Stimulated activated CD8-positive, alpha-beta memory T cell treated with anti-CD3 and anti-CD28 coated beads, Interleukin-15, amount 100 ng/mL, for 24 hours (primary cell): ENCODE results near the gene FMNL3.
"Not testable (repeated sequence)": the region's sequence is repeated elsewhere in the genome, so short reads cannot be mapped to it uniquely, and the experiment has no call there.

Source experiments
- DNase-seq: peaks from one replicate; pipeline ENCODE4 v3.0.0-alpha.2; 2020; ENCODE audit warnings: low read depth

Gene FMNL3, protein sequence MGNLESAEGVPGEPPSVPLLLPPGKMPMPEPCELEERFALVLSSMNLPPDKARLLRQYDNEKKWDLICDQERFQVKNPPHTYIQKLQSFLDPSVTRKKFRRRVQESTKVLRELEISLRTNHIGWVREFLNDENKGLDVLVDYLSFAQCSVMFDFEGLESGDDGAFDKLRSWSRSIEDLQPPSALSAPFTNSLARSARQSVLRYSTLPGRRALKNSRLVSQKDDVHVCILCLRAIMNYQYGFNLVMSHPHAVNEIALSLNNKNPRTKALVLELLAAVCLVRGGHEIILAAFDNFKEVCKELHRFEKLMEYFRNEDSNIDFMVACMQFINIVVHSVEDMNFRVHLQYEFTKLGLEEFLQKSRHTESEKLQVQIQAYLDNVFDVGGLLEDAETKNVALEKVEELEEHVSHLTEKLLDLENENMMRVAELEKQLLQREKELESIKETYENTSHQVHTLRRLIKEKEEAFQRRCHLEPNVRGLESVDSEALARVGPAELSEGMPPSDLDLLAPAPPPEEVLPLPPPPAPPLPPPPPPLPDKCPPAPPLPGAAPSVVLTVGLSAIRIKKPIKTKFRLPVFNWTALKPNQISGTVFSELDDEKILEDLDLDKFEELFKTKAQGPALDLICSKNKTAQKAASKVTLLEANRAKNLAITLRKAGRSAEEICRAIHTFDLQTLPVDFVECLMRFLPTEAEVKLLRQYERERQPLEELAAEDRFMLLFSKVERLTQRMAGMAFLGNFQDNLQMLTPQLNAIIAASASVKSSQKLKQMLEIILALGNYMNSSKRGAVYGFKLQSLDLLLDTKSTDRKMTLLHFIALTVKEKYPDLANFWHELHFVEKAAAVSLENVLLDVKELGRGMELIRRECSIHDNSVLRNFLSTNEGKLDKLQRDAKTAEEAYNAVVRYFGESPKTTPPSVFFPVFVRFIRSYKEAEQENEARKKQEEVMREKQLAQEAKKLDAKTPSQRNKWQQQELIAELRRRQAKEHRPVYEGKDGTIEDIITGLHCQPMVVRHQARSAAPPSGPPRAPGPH

GRCh38 chr12:49707128-49707811, at the start of gene FMNL3:
TSS of gene FMNL3 (minus strand) at chr12:49707405. CDS start at chr12:49707180, 225 bp downstream.
- DNase-seq, result peak; percentile 98

GRCh38 chr12:49750996-49751393, 43.8 kb upstream of the FMNL3 start:
- no peak for DNase-seq

DNA sequence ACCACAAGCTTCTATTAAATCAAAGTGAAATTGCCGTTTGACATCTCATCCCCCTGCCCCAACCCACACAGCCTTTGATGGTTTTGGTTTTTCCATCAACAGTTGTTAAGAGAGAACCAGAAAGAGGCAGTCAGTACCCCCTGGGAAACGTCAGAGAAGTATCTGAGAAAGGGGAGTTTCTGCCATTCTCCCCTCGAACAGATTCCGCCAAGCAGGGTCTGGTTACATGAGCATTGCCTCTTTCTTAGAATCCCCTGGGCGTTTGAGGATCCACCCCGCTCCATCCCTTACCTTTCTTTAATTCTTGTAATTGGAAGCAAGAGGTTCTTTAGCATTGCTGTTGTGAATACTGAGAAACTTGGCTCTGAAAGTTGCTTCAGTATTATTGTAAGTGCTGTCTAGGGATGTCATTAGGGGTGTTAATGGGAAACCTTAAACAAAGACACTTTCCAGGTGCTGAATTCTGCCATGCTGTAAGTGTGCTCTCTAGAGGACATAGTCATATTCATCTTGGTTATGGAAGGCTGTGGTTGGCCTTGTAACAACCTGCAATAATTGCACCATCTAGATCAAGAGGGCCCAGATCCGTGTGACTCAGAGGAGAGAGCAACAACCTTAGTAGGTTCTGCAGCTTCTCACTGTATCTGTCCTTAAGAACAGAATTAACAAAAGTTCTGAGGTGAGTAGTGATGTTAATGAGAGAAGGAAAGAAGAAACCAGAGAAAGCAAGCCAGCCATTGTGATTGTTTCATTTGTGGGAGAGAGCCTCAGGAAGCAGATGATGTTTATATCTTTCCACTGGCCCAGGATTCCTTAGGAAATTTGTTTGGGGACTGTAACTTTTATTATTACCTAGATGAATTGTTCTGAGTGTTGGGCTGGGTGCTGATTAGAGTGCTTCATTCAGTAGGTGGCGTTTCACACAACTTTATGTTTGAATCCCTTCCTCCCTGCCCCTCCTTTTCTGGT, 43.1 kb upstream of the FMNL3 start:
- DNase-seq, result no peak

- no peak for DNase-seq
Observed at GRCh38 chr12:49748800-49749199, 41.6 kb upstream of the FMNL3 start.

DNA sequence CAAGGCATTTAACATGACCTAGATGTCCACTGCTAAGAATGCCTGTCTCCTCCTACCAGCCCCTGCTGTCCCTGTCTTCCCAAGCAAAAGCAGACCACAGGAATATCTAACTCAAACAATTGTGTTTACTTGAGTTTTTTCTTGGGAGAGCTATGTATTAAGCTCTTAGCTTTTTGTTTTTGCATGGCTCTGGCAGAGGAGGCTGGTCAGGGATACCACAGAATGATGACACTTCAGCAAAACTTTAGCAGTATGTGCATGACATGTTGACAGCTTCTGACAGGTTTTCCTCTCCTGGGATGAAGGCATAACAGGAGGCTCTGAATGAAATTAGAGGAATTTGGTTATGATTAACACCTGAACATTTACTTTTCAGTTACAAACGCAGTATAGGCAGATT, 41.1 kb upstream of the FMNL3 start:
- no peak for DNase-seq

DNA sequence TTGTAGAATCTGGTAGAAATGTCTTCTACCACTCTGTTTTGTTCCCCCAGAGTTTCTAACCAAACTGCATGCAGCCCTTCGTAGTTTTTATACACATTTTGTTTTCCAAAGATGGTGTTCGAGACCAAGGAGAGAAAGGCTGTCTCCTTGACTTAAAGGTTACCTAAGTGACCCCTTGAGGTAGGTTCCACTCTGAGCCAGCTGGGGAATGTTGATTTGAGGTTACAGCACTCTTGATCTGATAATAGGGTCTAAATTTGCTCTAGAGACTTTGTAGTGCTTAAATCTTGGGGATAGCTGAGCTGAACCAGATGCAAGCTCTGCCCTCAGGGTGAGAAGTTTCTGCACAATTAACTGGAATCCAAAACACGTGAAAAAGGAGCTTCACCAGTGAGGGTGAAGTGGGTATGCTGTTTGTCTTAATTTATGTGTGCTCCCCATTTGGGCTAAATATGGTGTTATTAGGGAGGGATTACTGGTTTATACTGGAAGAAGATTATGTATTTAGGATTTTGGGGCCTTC, 37.2 kb upstream of the FMNL3 start:
- DNase-seq, result no peak

DNA sequence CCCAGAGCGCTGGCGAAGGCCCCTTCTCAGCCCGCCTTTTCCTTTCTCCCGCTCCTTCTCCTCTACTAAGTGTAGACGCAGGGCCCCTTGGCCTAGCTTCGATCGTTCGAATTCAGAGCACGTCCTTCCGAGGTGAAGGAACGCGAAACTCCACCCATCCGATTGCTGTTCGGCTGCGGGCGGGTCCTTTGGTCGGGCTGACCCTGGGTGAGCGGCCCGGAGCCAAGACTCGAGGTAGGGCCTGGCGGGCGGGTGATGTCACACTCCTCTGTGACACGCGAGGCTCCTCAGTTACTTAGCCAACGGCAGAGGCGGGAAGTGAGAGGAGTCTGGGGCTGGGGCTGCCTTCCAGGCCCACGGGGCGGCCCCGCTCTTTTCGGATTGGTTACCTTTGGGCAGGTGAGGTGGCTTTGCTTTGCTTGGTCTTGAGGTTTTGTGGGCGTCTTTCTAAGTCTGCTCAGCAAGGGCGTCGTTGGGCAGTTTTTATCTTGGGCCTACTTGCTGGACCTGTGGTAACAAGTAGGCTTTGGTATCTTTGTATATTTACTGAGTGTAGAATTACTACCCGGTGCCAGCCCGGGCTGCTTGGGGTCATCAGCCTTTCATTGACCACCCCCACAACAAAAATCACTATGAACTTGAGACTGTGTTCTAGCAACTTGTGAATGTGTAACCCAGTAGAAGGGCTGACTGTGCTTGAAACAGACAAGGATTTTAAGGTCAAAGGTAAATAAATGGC, 34.8 kb upstream of the FMNL3 start:
- DNase-seq, result peak; percentile 56

- peak; percentile 90 for DNase-seq
Observed at GRCh38 chr12:49740930-49741881, 34.0 kb upstream of the FMNL3 start, which contains the start of gene TMBIM6. TSS of gene TMBIM6 (plus strand) at chr12:49741557. CDS start at chr12:49752494, 10,937 bp downstream.

GRCh38 chr12:49740277-49740676, 33.1 kb upstream of the FMNL3 start:
- not testable (repeated sequence) for DNase-seq

DNA sequence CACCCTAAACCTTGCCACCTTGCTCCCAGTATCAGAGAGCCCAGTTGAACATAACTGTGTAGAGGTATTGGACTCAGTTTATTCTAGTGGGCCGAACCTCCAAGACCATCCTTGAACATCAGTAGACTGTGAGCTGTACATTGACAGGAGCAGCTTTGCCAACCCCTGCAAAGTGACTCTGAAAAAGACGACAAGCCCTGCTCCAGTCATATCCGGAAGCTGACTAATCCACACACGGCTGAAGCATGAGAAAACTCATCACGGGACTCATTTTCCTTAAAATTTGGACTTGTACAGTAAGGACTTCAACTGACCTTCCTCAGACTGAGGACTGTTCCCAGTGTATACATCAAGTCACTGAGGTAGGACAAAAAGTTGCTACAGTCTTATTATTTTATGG, 31.5 kb upstream of the FMNL3 start:
- not testable (repeated sequence) for DNase-seq

- DNase-seq, result not testable (repeated sequence)
Observed at GRCh38 chr12:49734900-49735299, 27.7 kb upstream of the FMNL3 start.

DNA sequence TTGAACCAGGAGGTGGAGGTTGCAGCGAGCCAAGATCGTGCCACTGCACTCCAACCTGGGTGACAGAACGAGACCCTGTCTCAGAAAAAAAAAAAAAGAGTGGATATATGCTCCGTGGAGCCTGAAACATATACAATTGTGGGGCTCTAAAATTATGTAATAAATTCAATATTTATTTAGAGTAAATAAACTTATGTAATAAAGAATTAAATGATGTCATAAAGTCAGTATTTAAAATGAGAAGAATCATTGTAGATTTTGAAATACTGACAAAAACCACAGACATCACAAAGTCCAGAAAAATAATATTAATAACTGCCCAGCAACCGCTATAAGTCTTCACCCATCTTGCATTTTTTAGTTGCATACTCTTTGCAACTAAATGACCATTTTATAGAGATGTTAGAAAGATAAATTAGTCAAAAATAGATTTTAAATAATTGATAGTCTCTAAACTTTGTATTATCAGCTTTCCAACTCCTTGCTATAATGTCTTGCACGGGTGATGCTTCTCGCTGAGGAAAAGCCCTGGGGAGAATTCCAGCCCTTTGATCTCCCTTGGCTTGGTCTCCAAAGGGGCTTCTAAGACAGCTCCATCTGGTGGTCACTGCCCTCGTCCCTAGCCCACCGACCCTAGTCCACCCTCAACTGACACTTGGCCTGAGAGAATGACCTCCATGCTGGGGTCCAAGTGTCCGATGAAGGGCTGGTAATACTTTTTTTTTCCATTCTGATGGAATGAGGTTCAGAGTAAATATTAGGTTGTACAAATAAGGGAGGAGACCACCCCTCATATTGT, 26.2 kb upstream of the FMNL3 start:
- DNase-seq, result no peak

- DNase-seq, result no peak
Observed at GRCh38 chr12:49730568-49731101, 23.4 kb upstream of the FMNL3 start.

DNA sequence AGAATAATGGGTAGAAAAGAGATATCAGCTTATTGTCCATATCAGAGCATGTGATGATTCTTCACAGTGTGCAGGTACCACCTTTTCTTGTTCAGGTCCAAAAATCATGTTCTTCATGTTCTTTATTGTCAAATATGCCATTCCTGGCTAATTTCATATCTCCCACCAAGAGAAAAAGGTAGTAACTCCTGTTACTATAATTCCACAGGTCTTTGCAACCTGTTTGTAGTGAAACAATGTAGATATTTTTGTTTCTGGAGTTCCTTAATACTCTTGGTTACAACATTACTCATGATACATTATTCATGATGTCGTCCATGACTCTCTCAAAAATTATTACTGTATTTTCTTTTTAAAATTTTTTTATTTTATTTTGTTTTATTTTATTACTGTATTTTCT, 22.8 kb upstream of the FMNL3 start:
- DNase-seq, result no peak

DNA sequence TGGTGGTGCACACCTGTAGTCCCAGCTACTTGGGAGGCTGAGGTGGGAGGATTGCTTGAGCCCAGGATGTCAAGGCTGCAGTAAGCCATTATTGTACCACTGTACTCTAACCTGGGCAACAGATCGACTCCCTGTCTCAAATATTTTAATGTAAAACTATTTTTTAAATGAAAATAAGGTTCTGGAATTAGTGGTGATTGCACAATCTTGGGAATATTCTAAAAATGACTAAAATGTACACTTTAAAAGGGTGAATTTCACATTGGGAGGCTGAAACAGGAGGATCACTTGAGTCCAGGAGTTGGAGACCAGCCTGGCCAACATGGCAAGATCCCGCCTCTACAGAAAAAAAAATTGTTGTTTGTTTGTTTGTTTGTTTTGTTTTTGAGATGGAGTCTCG, 21.2 kb upstream of the FMNL3 start:
- no peak for DNase-seq

GRCh38 chr12:49721355-49721754, 14.2 kb upstream of the FMNL3 start:
- DNase-seq, result not testable (repeated sequence)

- no peak for DNase-seq
Observed at GRCh38 chr12:49720214-49720613, 13.0 kb upstream of the FMNL3 start.

DNA sequence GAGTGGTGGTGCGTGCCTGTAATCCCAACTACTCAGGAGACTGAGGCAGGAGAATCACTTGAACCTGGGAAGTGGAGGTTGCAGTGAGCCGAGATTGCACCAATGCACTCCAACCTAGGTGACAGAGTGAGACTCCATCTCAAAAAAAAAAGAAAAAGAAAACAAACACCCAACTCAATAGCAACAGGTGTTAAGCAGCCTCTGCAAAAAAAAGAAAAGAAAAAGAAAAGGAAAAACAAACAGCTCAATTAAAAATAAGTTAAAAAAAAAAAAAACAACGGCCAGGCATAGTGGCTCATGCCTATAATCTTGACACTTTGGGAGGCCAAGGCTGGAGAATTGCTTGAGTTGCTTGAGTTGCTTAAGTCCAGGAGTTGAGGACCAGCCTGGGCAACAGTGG, 10.6 kb upstream of the FMNL3 start:
- DNase-seq, result not testable (repeated sequence)
